HG03196 (cell line): Measurements from ENCODE around the gene RAD50.

ENCODE experiments used
- ATAC-seq: cut with Tn5 transposase; IDR thresholded peaks from one replicate; pipeline ENCODE4 v1.9.1; 2021; ENCODE audit not compliant: unreplicated experiment

The RAD50 gene

GRCh38 chr5:132692632-132692967 is 135.8 kb downstream of the RAD50 start:
- ATAC-seq: no peak
